Neural cell (in vitro differentiated cells): Measurements from ENCODE around the gene MON1A. TPM values are rescaled to one million over a fixed set of nuclear protein-coding genes. Genes with fewer than 3 reads are reported as not detected.

ENCODE experiments used
- H2AFZ ChIP-seq: fragments of 200-600, 300-800 bp; sonication (generic), shearing (Covaris generic); 2 replicates; pipeline ENCODE4 v1.6.0; 2014; ENCODE audit warnings: low read depth, mild to moderate bottlenecking, antibody characterized with exemption, low read length, moderate library complexity
- H3F3A ChIP-seq: fragments of 200-600 bp; shearing (Covaris generic); 2 replicates; pipeline ENCODE4 v1.6.1; 2016; ENCODE audit warnings: mild to moderate bottlenecking, moderate library complexity, mixed read lengths, antibody characterized with exemption, low read length; ENCODE audit not compliant: insufficient read depth, poor library complexity, severe bottlenecking
- H3K27ac ChIP-seq: fragments of 200-600, 300-800 bp; sonication (generic), shearing (Covaris generic); 2 replicates; pipeline ENCODE4 v1.5.1; 2014; ENCODE audit warnings: mild to moderate bottlenecking, low read length, moderate library complexity
- H3K27me3 ChIP-seq: fragments of 300-800, 200-600 bp; sonication (generic), shearing (Covaris generic); 2 replicates; pipeline ENCODE4 v1.6.0; 2014; ENCODE audit warnings: mild to moderate bottlenecking, low read depth, low read length, moderate library complexity; ENCODE audit not compliant: insufficient read depth
- H3K36me3 ChIP-seq: fragments of 300-800, 200-600 bp; sonication (generic), shearing (Covaris generic); 2 replicates; pipeline ENCODE4 v1.5.1; 2014; ENCODE audit warnings: mild to moderate bottlenecking, antibody characterized with exemption, low read length, moderate library complexity; ENCODE audit not compliant: insufficient read depth
- H3K4me2 ChIP-seq: fragments of 300-800, 200-600 bp; sonication (generic), shearing (Covaris generic); 2 replicates; pipeline ENCODE4 v1.6.0; 2014; ENCODE audit warnings: mild to moderate bottlenecking, low read length
- H3K4me3 ChIP-seq: fragments of 300-800, 200-600 bp; sonication (generic), shearing (Covaris generic); 2 replicates; pipeline ENCODE4 v1.5.1; 2014; ENCODE audit warnings: mild to moderate bottlenecking, low read length, moderate library complexity
- H3K79me2 ChIP-seq: fragments of 200-600 bp; shearing (Covaris generic); replicated peaks from 2 replicates; pipeline ENCODE4 v1.6.0; 2014; ENCODE audit warnings: mild to moderate bottlenecking, low read length, moderate library complexity; ENCODE audit not compliant: insufficient read depth
- H3K9ac ChIP-seq: fragments of 300-800, 200-600 bp; sonication (generic), shearing (Covaris generic); 2 replicates; pipeline ENCODE4 v1.6.1; 2016; ENCODE audit warnings: mild to moderate bottlenecking, low read length, mixed read lengths
- H3K9me2 ChIP-seq: fragments of 200-600 bp; shearing (Covaris generic); 2 replicates; pipeline ENCODE4 v1.6.1; 2016; ENCODE audit warnings: mild to moderate bottlenecking, low read length, mixed read lengths; ENCODE audit not compliant: insufficient read depth
- H3K9me3 ChIP-seq: fragments of 200-600, 300-800 bp; sonication (generic), shearing (Covaris generic); 2 replicates; pipeline ENCODE4 v1.6.1; 2016; ENCODE audit warnings: mild to moderate bottlenecking, mixed run types, low read length, moderate library complexity, mixed read lengths
- H4K20me1 ChIP-seq: fragments of 200-600 bp; shearing (Covaris generic); 2 replicates; pipeline ENCODE4 v1.6.1; 2016; ENCODE audit warnings: mild to moderate bottlenecking, mixed run types; ENCODE audit not compliant: insufficient read depth
- CTCF ChIP-seq: fragments of 450-650 bp; IDR thresholded peaks from 2 replicates; pipeline ENCODE4 v1.5.1; 2014; ENCODE audit warnings: antibody characterized with exemption, mild to moderate bottlenecking, moderate library complexity; ENCODE audit not compliant: poor library complexity, severe bottlenecking
- EP300 ChIP-seq: fragments of 450-650 bp; conservative IDR thresholded peaks from 2 replicates; pipeline ENCODE4 v1.6.1; 2014; ENCODE audit warnings: antibody characterized with exemption, mild to moderate bottlenecking, moderate library complexity; ENCODE audit not compliant: poor library complexity, severe bottlenecking
- EZH2 ChIP-seq: fragments of 200-600, 300-800 bp; shearing (Covaris generic), sonication (generic); IDR thresholded peaks from 2 replicates; pipeline ENCODE4 v1.6.1; 2014; ENCODE audit warnings: antibody characterized with exemption, low read length, borderline replicate concordance, mild to moderate bottlenecking; ENCODE audit not compliant: insufficient read depth, poor library complexity, severe bottlenecking
- MXI1 ChIP-seq: fragments of 450-650 bp; conservative IDR thresholded peaks from 2 replicates; pipeline ENCODE4 v1.6.1; 2014; ENCODE audit warnings: antibody characterized with exemption, mild to moderate bottlenecking; ENCODE audit not compliant: poor library complexity, severe bottlenecking
- POLR2AphosphoS5 ChIP-seq: IDR thresholded peaks from 2 replicates; pipeline ENCODE4 v1.6.1; 2012
- RAD21 ChIP-seq: fragments of 450-650 bp; conservative IDR thresholded peaks from 2 replicates; pipeline ENCODE4 v1.6.1; 2014; ENCODE audit warnings: antibody characterized with exemption, mild to moderate bottlenecking, moderate library complexity
- REST ChIP-seq: IDR thresholded peaks from 2 replicates; pipeline ENCODE4 v1.6.1; 2012; ENCODE audit warnings: borderline replicate concordance
- SMC3 ChIP-seq: fragments of 450-650 bp; conservative IDR thresholded peaks from 2 replicates; pipeline ENCODE4 v1.6.1; 2014; ENCODE audit warnings: antibody characterized with exemption, mild to moderate bottlenecking, moderate library complexity; ENCODE audit not compliant: poor library complexity
- TAF1 ChIP-seq: IDR thresholded peaks from 2 replicates; pipeline ENCODE4 v1.6.1; 2012; ENCODE audit warnings: low read depth
- polyA plus RNA-seq: library from polyadenylated mRNA; depleted of rRNA; stranded (reverse); fragments of >200 nt; gene quantifications from 2 replicates; pipeline ENCODE4 v1.2.3, GENCODE V29; 2014

MON1A gene
- polyA plus RNA-seq, 1 donor from 2014 or later: 35.4 TPM

GRCh38 chr3:49967291-49967690, 37.7 kb upstream of the MON1A start:
- H3K9me3 ChIP-seq: no peaks in the 10 kb centered on the region
- no peaks in the 10 kb centered on the region for H3K27me3 ChIP-seq
- no peak overlapping the region for H3K9ac ChIP-seq
- TF ChIP-seq EP300 (no peak), REST (no peak), POLR2AphosphoS5 (no peak)
- H3K4me2 ChIP-seq: no peak overlapping the region
- H3F3A ChIP-seq: no peaks in the 10 kb centered on the region
- no peak overlapping the region for H3K27ac ChIP-seq
- H3K4me3 ChIP-seq: no peak overlapping the region
- no peaks in the 10 kb centered on the region for H4K20me1 ChIP-seq
- peaks cover 12% of the 10 kb centered on the region for H3K79me2 ChIP-seq
- H3K36me3 ChIP-seq: no peaks in the 10 kb centered on the region
- H3K9me2 ChIP-seq: no peaks in the 10 kb centered on the region
- no peak overlapping the region for H2AFZ ChIP-seq

GRCh38 chr3:49966233-49966942, 36.8 kb upstream of the MON1A start:
- Histone ChIP-seq H3F3A (no peaks in the 10 kb centered on the region), H3K27me3 (no peaks in the 10 kb centered on the region), H3K9me2 (no peaks in the 10 kb centered on the region), H4K20me1 (no peaks in the 10 kb centered on the region), H3K4me3 (no peak overlapping the region), H3K79me2 (peaks cover 14% of the 10 kb centered on the region), H3K4me2 (no peak overlapping the region), H3K36me3 (no peaks in the 10 kb centered on the region), H2AFZ (no peak overlapping the region), H3K27ac (no peak overlapping the region), H3K9ac (no peak overlapping the region), H3K9me3 (no peaks in the 10 kb centered on the region)
- TF ChIP-seq TAF1 (no peak), EP300 (no peak), EZH2 (no peak), POLR2AphosphoS5 (no peak), RAD21 (no peak), MXI1 (no peak), CTCF (no peak), SMC3 (no peak), REST (no peak)
